NCI-H1694 (cell line): ENCODE data around the gene PTCSC3.

ENCODE experiments used
- DNase-seq: peaks from one replicate; lab custom pipeline; 2025; lab: John Stamatoyannopoulos, UW

PTCSC3 gene

DNA sequence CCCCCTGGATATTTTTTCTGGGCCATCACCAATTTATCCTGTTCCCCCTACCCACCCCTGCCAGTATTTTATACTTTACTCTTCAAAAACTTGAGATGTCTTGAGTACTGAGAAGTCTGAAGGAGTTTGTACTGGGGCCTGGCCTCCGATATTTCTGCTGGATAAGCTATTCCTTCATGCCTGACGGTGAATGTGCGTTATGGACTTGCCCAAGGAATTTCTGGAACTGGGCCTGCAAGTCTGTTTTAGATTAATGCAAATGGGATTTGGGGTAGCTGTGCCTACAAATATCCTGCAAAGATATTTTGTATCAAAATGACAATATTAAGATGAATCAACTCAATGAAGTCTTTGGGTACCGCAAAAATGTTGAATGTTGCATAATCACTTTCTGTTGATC lies at the start of gene PTCSC3:
PTCSC3 (minus strand) TSS at position 199 of the 400 bp plus-strand sequence.
- no peak for DNase-seq

DNA sequence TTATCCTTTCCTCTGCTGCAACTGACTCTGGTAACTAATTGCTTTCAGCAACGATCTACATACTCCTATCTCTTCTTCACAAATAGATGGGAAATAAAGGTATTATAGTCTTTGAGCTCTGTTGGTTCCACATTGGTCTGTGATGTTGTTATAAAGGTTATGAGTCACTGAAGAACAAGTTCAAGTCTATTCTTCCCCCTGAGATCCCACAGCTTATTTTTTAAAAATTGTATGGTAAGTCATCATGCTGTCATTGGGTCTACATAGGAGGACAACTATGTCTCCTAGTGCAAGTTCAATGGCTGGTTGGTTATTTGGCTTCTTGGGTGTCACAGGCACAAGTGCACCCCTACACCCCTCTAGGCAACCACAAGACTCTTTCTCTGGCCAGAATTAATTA lies 49.6 kb upstream of the PTCSC3 start:
- no peak for DNase-seq

DNA sequence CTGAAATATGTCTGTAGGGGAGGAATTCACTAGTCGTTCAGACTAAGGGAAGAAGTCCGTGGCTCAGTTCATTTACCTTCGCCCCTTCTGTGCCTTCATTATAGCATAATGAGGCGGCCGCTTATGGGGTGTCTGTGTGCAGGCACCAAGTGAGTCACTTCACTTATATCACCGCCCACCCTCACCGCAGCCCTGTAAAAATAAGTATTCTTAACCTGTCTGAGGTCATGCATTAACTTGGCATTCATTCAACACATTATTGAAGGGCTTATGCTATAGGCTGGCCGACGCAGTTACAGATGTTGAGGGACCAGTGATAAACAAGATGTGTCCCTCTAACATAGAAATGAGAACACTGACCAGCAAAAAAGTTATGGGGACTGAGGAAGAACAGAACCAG lies 47.7 kb upstream of the PTCSC3 start:
- no peak for DNase-seq

DNA sequence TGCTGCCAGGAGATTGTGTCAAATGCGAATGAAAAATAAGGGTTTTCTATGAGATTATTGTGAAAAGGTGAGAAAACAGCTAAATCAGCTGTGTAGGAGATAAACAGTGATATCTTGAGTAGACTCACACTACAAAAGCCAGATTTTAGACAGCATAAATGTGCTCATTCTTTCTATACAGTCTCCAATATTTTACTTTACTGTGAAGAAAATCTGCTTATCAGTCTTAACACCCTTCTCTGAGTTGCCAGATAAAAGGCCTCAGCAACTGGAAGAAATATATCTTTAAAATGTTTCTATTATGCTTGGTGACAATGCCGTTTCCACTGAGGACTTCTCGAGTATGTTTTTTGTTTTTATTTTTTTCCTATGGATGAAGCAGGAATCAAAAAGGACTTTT lies 47.0 kb upstream of the PTCSC3 start:
- no peak for DNase-seq

DNA sequence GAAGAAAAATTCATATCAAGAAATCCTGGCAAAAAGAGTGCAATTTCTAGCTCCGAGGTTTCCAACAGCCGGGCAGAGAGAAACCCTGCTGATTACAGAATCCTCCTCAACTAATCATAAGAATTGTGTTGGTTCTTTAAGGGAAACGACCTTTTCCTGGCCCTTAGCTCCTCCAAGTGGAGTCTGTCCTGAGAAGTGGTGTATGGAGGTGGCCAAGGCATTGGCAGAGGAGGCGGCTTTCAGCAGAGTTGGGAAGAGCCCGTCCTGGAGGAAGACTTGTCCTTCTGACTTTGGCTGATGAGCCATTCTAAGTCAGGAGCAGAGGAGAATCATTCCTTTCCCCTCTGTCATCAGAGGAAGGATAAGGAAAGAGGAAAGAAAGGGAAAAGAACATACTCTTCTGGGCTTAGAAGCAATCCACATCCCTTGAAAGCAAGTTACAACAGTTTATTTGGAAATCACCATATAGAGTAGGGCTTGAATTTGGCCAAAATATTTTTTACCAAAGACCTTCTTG lies 46.5 kb upstream of the PTCSC3 start:
- no peak for DNase-seq

DNA sequence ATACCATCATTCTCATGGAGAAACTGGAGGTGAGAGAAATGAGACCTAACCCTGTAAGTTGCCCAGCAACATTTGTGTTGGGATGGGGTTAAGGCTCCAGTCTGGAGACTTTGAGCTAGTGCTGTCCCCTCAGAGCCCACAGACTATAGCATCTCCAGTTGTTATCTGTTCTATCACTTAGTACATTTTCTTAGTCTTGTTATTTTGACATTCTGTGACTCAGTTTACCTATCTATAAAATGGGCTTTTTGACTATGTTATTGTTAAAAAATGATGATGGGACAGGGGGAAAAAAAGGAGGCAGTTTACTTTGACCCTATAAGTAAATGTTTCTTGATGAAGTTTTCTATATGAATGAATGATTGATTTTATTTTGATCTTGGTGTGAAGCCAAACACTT lies 45.8 kb upstream of the PTCSC3 start:
- DNase-seq: no peak

DNA sequence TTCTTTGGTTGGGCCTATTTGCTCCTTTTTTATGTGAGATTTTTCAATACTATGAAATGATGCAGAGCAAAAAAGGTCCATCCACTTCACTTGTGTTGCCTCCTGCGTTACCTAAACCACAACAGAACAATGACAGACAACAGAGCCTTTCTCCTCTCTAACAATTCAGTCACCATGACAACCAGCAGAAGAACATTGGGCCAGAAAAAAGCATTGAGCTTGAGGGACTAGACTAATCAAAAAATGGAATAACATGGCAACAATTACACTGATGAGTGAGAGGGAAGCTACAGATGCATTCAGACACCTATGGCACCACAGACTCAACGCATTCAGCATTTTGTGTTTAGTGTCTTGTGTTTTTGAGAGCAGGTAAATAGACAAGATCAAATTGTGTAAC lies 44.6 kb upstream of the PTCSC3 start:
- no peak for DNase-seq

DNA sequence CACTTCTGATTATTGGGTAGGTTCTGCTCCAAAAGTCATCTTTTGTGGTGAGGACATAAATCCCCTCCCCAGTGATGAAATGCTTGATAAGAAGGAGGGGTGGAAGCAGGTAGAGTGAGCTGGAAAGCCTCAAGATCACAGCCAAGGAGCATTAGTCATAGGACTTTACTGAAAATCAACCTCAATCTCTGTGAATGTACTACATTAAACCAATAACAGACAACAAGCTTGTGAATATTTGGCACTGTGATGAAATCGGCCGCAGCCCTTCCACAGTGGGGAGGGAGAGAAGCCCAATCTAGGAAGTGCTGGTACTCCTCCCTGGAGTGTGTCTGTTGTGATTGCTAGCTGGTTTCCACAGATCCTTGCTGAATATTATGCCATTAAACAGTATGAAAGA lies 41.2 kb upstream of the PTCSC3 start:
- DNase-seq: no peak

DNA sequence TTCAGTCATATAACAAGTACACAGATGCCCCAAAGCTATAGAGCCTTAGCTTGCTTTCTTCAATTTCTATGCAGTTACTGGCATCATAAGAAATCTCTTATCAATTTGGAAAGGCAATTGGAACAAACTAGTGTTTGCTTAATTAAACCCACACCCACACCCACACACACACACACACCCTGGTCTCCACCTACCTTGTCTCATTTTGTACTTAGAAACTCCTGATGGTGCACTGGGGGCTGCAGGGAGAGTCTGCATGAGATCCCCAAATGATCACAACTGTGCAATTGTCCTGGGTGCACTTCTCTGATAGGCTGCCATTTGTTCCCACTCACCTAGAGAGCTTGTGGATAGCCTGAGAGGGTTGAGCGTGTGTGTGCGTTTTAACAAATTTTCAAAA lies 40.5 kb upstream of the PTCSC3 start:
- no peak for DNase-seq

DNA sequence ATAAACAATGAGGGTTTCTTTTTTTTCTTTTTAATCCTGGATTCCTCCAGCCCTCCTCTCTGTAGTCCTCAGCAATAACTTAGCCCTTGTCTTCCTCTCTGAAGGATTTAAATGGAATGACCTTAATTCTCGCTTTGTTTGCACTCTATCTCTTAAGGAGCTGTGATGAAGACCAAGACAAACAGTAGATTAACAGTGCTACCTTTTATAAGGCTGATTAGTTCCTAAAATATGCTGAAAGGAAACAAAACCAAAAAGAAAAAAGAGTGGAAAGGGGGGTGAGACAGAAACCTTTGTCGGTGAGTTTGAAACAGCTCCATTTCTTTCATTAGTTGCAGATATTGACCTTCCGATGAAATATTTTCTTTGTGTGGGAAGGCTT lies 38.7 kb upstream of the PTCSC3 start:
- DNase-seq: no peak

DNA sequence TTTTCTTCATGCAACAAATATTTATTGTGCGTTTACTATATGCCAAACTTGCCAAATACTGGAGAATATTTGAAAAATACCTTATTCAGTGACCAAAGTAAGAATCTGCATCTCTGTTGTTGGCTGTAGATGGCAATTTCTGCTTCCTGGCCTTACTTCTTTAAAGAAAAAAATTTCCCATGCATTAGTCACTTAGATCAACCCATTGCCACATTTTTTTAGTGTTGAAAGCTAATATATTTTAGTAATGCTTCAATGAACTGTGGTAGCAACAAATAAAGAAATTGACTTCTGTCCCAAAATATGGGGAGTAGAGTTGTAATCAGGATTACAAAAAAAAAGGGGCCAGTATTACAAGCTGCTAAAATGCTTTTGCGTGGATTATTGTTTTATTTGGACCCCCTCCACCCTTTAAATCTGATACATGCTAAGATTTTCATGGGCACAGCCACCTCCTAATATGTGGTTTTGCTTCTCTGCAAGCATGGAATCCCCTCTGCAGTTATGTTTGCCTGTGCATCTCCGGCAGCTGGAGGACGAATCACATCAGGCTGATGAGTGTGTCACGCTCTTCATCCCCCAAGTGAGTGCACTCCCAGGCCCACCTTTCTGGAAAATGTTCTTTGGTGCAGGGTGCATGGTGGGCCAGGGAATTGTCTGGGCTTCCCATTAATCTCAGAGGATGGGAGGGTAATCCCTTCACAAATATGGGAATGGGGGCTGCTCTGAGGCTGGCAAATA lies 38.1 kb upstream of the PTCSC3 start:
- no peak for DNase-seq

DNA sequence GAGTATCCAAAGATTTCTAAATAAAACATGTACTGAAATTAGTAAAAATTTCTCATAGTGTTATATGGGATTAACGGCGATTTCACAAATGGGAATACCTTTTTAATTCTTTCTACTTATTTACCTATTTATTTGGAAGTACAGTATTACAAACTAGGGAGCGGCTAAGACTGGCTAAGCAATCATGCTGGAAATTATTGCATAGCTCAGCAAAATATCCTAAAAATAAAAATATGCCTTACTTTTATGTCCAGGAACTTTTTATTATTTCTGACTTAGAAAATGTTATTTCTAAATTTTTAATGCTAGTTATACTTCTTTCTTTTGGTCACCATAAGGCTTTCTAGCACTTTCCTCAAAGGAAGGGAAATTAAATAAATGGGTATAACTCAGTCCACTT lies 36.5 kb upstream of the PTCSC3 start:
- DNase-seq: no peak

DNA sequence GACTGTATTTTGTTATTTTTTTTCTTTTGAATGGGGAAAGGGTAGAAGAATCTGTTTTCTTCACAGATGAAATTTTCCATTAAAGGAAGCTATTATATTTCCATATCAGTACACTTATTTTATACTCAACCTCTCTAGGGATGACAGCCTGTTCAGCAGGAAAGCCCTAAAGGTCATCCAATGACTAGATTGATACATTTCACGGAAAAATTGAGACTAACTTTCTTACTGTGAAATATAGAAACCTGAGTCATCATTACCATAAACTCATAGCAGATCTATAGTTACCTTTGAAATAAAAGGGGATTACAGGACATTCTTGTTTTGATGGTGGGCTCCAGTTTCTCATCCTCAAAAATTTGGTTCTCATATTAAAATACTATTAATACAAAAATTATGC lies 36.1 kb upstream of the PTCSC3 start:
- no peak for DNase-seq

DNA sequence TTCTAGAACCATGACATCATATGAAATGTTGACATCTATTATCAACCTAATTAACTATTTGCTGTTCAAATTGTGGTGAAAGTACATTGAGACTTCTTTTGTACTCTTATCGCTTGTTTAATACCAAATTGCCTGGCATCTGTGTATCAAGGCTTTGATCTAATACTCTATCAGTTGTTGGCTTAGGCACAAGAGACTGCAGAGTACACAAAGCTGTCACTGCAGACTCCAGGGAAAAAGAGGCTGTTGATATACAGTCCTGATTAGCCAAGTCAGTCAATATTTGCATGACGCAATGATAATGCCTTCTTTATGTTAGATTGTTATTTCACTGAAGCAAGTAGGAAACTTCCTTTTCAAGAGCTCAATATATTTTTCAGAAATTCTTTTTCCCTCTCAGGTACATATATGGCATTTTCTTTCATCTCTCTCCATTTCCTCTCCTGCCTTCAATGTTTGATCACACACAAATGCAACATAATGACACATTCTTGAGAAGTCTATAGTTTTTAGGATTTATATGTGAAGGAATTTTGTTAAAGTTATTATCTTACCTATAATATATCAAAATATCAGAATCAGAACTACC lies 32.3 kb upstream of the PTCSC3 start:
- no peak for DNase-seq

DNA sequence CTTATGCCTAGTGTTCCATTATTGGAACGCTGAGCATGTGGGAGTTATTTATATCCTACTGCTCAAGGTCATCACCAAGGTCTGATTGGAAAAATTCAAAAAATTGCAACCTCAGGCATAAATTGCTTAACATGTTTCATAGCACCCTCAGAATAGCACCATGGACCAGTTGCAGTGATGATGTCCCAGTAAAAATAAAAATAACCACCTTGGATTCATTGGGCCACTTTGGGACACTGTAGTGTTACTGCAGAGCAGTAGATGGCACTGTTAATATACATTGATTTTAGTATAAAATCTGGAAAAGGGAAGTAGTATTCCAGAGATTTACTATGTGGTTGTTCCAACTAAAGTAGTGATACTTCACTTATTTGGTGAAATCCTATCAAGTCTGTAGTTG lies 31.0 kb upstream of the PTCSC3 start:
- no peak for DNase-seq

DNA sequence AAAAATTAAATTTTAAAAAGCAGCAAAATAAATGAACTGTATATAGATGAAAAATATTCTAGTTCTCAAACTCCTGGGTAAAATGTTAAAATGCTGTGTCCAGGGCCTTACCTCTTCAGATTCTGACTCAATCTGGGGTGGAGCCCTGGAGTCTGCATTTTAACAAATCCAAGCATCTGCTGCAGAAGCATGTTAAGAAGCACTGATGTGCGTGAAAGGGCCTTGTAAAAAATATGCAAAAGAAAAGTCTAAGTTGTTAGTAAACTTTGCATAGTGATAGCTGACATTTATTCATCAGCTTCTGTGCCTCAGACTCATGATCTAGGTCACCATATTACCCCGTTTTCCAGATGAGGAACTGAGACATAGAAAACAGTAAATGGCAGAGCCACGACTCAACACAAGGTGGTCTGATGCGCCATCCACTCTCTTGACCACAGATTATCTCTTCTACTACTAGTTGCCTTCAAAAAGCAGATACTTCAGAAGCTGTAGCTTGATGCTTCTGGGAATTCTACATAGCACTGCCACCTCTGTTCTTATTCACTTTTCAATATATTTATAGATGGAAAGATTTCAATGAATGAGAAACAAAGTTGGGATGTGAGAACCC lies 28.0 kb upstream of the PTCSC3 start:
- DNase-seq: no peak

DNA sequence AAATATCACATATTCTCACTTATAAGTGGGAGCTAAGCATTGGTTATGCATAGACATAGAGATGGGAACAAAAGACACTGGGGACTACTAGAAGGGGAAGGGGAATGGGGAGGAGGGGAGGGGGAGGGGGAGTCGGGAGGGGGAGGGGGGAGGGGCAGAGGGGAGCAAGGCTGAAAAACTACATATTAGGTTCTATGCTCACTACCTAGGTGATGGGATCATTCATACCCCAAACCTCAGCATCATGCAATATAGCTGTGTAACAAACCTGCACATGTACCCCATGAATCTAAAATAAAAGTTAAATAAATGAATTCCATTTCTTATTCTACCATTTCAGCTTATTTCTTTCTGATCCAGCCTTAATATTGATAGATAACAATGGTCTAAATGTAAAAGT lies 21.9 kb upstream of the PTCSC3 start:
- DNase-seq: no peak

DNA sequence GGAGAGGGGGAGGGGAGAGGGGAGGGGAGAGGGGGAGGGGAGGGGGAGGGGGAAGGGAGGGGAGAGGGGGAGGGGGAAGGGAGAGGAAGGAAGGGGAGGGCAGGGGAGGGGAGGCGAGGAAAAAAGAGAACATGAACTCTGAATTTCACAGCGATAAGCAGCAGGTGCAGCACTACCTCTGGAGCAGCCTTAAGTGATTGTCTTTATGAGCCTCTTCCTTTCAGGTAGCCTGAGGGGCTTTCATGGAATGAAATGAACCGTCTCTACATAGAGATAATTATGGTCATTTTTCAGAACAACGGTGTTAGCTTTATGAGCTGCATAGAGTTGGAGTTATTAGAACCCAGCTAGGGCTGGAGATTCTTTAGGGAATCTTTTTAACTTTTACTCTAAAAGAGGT lies 18.1 kb upstream of the PTCSC3 start:
- DNase-seq: no peak

DNA sequence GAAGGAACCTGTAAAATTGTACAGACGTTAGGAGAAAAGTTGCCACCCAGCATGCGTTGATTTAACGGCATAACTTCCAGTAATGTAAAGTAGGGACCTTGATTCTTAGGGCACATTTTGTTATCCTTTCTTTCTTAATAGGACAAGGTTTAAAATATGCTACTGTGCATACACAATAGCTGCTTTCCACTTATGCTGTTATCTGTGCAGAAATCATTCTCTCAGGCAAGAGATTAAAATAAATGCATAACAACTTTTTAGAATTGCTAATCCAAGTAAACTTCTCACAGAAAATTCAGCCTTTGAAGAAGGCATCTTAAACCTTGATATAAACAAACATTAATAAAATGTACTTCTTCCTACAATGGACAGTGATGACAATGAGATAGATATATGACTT lies 16.0 kb upstream of the PTCSC3 start:
- no peak for DNase-seq

DNA sequence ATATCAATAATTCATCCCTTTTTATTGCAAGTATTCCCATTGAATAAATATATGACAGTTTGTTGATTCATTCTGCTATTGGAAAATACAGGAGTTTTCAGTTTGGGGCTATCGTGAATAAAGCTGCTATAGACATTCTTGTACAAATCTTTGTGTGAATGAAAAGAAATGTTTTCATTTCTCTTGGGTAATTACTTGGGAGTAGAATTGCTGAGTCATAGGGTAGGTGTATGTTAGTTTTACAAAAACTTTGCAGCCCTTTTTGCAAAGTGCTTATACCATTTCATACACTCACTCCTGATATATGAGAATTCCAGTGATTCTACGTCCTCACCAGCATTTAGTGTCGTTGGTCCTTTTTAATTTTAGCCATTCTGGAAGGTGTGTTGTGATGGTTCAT lies 6.9 kb upstream of the PTCSC3 start:
- no peak for DNase-seq

DNA sequence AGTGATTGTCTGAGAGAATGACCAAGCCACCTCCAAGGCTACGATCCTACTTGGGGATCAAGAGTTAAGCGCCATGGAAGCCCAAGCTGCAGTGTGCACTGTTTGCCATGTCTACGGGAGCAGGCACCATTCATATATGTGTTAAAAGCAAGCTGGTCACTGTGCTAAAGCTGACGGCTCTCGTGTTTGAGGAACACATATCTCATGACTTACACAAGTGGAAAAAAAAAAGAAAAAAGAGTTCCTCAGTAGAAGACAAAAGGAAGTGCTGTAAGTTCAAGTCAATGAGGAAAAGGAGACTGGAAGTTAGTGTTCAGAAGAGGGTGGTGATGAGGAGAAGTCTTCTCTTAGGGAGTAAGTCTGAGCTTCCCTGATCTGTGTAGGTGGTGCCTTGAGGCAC lies 4.9 kb upstream of the PTCSC3 start:
- no peak for DNase-seq

DNA sequence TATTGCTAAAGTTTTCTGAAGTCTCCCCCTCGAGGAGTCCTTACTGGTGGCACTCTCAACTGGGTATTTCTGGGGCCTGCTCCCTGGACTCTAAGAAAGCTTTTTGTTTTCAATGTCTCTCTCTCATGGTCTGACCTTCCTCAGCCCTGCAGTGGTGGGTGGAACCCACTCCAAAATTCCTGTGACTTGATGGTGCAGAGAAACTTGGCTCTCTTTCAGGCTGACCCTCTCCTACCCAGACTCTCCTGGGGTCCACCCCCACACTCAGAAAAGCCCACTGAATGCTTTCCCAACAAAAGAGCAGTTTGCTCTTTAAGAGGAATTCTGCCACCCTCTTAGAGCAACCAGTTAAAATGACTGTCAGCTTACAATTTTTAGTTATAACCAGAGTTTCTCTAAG lies 967 bp upstream of the PTCSC3 start:
- no peak for DNase-seq

DNA sequence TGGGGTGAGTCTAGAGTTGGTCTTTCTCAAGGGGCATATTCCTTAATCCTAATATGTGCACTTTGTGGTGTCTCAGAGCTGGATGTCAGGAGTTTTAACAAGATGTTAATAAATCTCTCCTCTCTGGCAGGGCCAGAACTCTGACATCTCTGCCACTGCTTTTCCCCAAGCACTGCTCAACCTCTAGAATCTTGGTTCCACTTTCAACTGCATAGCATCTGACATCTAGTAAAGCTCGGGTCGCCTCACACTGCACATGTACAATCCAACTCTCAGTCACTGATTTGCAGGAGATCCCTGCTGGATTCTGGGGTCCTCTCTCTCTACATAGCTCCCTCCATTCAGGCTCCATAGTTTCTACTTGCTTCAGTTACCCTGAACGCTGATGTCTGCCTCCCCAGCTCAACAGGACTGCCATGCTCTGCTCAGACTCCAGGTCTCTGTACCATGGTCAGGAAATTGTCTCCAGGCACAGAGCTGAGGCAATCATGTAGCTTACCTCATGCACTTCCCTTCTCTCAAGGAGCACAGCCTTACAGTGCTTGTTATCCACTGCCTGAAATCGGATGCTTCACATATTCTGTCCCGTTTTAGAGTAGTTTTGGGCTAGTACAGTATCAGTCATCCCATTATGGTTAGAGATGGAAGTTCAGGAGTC lies 1.6 kb downstream of the PTCSC3 start:
- no peak for DNase-seq
